Measurements from ENCODE around the gene SOX14.

DNA sequence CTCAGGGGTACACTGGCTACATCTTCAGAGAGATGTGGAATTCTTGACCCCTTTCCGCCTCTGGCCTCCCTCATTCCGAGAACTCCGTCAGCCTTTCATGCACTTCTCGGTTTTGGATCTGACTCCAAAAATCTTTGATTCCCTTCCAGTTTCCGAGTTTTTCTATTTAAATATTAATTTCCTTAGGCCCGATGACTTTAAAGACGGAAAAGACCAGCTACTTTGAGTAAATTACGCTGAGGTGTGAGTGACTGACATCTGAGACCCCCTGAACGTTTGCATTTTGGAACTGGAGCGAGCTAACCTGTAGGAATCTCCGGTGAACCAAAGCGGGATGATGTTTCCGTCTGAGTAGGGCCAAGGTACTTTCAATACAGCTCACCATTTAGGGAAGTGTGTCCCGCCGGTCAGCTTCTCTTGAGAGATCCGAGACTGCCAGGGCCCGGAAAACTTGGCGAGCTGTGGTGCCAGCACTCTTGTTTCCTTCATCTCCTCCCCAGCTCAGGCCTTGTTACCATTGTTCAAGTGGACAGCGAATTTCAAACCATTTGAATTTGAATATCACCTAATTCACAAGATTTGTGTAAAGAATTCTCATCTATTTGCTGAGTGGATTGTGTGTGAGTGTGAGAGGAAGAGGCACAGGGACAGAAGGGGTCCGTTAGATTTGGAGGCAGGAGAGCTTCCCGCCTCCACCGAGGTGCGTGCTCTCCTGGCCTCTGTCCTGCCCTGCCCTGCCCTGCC is 5.4 kb downstream of the SOX14 start:
- TF ChIP-seq, protein P1, sequence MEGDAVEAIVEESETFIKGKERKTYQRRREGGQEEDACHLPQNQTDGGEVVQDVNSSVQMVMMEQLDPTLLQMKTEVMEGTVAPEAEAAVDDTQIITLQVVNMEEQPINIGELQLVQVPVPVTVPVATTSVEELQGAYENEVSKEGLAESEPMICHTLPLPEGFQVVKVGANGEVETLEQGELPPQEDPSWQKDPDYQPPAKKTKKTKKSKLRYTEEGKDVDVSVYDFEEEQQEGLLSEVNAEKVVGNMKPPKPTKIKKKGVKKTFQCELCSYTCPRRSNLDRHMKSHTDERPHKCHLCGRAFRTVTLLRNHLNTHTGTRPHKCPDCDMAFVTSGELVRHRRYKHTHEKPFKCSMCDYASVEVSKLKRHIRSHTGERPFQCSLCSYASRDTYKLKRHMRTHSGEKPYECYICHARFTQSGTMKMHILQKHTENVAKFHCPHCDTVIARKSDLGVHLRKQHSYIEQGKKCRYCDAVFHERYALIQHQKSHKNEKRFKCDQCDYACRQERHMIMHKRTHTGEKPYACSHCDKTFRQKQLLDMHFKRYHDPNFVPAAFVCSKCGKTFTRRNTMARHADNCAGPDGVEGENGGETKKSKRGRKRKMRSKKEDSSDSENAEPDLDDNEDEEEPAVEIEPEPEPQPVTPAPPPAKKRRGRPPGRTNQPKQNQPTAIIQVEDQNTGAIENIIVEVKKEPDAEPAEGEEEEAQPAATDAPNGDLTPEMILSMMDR (IDR thresholded peaks at IDR 0.05) = no peak
- no peak for TF ChIP-seq POLR2A (IDR thresholded peaks at IDR 0.05)
